IMR-90 (cell line): ENCODE measurements around the gene CAPN9.

Source experiments
- POLR2A ChIP-seq: IDR thresholded peaks from 2 replicates; pipeline ENCODE4 v1.6.1; 2012; ENCODE audit warnings: mild to moderate bottlenecking, low read depth, low read length
- RCOR1 ChIP-seq: IDR thresholded peaks from 2 replicates; pipeline ENCODE4 v1.6.1; 2012; ENCODE audit warnings: mild to moderate bottlenecking, low read length, improper control_type of control experiment; ENCODE audit not compliant: insufficient replicate concordance

DNA sequence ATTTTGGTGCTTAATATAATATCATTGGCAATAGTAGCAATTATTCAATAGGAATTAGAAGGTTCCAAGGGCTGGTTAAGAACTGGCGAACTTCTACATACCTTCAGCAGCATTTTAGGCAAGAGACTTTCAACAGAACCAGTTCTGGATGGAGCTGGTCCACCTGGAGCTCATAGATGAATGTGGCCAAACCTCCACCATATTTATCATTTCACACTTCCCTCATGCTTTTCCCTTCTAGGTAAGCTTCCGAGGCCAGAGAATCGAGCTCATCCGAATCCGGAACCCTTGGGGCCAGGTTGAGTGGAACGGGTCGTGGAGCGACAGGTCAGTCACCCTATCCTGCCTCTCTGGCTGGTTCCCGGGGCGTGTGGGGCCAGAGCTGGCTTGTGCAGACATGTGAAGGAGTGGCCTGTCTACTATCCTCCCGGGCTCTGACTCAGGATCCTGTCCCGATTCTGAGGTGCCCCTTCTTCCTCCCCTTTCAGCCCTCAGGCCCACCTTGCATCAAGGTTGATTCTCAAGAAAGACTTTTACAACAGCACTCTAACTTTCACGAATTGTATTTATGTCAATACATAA, 24.7 kb downstream of the CAPN9 start:
- TF ChIP-seq RCOR1 (no peak), POLR2A (no peak)
